GM19438 (cell line): ENCODE results near the gene NUPR2.
"Not testable (repeated sequence)": the region's sequence is repeated elsewhere in the genome, so short reads cannot be mapped to it uniquely, and the experiment has no call there.

Experiments used
- ATAC-seq: cut with Tn5 transposase; IDR thresholded peaks from one replicate; pipeline ENCODE4 v1.9.1; 2021; ENCODE audit warnings: low read depth; ENCODE audit not compliant: unreplicated experiment

Gene NUPR2

DNA sequence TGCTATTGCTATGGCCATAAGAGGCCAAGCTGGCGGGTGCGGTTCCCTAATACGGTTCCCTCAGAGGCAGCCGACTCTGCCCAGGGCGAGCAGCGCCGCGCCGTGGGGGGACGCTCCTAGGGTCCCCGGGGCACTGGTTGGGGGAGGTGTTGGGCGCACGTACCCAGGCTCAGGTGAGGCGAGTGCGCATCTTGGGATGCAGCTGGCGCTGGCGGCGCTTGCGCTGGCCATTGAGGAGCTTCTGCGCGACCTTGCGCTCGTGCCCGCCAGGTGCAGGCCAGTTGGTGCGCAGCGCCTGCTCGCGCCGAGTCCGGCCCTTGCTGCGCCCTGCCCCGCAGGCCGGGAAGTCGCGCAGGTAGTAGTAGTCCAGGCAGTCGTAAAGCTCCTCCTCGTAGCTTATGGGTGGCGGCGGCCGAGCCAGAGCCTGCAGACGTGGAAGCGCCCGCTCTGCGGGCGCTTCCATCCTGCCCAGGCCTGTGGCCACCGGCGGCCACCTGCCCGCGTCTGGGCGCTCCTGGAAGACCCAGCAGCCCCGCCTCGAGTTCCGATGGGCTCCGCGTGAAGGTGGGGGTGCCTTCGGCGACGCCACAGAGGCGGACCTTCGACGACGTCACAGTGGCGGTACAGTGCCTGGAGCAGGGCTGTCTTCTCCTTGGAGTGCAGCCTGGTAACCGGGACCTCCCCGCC is at the start of gene NUPR2:
Gene NUPR2 (minus strand): TSS at position 566 of the 687 bp plus-strand sequence. CDS start 103 bp downstream, at position 463.
- ATAC-seq: no peak

DNA sequence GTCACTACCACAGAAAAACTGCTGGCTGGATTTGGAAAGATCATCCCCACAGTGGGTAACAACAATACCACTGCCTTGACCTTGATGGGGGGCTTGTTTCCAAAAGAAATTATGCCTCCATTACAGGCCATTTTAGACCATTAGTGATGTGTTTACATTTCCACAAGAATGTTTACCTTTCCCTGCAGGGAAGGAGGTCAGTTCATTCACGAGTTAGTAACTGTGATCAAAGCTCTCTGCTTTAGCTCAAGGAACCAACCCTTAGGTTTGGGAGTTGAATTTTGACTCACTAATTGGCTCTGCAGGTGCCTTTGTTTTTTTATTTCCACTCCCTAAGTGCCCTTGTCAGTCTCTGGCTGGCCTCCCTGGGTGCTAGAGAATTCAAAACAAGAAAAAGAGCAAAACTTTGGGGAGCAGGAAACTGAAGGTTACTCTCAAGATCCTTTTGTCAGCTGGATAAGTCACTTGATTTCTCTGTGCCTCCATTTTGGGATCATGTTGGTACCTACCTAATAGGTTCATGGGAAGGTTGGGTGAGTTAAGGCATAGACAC is 41.1 kb upstream of the NUPR2 start:
- no peak for ATAC-seq

GRCh38 chr7:56131062-56131461 is 14.8 kb upstream of the NUPR2 start:
- not testable (repeated sequence) for ATAC-seq

- ATAC-seq: no peak
Measured at GRCh38 chr7:56127241-56127975, 11.2 kb upstream of the NUPR2 start.

DNA sequence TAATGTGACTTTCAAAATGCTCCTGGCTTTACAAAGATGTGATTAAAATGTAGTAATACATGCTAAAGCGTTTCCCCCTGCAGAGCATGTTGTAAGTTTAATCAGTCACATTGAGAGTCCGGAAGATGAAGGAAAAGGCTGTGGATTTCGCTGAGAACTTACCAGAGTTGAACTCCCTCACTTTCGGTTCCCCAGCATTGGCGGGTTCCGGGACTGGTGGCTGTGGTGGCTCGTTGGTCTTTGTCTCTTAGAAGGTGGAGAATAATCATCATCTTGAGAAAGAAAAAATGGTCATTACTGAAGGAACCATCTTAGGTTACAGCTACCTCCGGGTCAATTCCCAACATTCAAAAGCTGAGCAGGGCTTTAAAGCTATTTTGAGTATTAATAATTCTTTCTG is 9.6 kb upstream of the NUPR2 start:
- ATAC-seq: no peak

- no peak for ATAC-seq
Measured at GRCh38 chr7:56124981-56125380, 8.8 kb upstream of the NUPR2 start.

GRCh38 chr7:56121440-56121839 is 5.2 kb upstream of the NUPR2 start:
- ATAC-seq: no peak

DNA sequence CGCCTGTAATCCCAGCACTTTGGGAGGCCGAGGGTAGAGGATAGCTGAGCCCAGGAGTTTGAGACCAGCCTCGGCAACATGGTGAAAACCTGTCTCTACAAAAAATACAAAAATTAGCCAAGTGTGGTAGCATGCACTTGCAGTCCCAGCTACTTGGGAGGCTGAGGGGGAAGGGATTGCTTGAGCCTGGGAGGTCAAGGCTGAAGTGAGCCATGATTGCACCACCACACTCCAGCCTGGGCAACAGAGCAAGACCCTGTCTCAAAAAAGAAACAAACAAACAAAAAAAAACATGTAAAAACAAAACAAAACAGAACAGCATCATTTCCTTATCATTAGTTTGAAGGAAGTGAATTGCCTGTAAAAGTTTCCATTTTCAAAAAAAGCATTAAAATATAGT is 4.0 kb downstream of the NUPR2 start:
- not testable (repeated sequence) for ATAC-seq

DNA sequence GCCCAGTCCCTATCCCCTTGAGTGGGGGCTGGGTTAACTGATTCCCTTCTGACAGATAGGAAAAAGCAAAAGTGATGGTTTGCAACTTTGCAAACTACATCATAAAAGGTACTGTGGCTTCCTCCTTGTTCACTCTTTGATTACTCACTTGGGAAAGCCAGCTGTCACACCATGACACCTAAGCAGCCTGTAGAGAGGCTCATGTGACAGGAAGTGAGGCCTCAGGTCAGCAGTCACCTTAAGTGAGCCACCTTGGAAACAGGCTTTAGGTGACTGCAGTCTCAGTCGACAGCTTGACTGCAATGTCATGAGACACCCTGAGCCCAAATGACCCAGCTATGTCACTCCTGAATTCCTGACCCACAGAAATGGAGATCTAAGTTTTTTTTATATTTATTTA is 5.6 kb downstream of the NUPR2 start:
- no peak for ATAC-seq

DNA sequence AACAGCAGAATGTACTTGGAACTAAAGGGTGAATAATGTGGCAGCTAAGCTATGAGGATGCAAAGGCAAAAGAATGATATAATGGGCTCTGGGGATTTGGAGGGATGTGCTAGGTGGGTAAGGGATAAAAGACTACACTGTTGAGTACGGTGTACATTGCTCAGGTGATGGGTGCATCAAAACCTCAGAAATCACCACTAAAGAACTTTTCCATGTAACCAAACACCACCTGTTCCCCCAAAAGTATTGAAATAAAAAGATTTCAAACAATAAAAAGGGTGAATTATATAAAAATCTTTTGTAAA is 8.3 kb downstream of the NUPR2 start:
- ATAC-seq: no peak

- peak; percentile 100 for ATAC-seq
Measured at GRCh38 chr7:56106108-56107073, 9.8 kb downstream of the NUPR2 start, which contains the start of gene CHCHD2. Gene CHCHD2 (minus strand): TSS chr7:56106476. CDS start chr7:56106413, 63 bp downstream.

DNA sequence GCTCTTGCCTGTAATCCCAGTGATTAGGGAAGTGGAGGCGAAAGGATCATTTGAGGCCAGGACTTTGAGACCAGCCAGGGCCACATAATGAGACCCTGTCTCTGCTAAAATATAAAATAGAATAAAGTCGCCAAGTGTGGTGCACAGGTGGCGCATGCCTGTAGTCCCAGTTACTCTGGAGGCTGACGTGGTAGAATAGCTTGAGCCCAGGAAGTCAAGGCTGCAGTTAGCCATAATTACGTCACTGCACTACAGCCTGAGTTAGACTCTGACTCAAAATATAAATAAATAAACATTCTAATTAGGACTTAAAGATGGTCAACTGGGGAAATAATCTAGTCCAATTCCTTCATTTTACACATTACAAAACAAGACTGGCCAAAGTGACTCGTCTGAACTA is 10.7 kb downstream of the NUPR2 start:
- peak; percentile 26 for ATAC-seq

- ATAC-seq: not testable (repeated sequence)
Measured at GRCh38 chr7:56104138-56104537, 12.1 kb downstream of the NUPR2 start.

DNA sequence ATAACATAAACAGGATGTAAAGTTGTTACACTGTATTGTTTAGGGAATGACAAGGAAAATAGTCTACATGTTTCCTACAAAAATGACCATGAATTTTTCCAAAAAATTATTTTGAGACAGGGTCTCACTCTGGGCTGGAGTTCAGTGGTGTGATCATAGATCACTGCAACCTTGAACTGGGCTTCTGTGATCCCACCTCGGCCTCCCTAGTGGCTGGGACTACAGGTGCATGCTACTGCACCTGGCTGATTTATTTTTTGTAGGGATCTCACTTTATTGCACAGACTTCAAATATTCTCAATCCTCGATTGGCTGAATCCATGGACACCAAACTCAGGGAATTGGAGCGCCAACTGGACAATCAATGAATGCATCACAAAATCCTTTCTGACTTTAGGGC is 16.6 kb downstream of the NUPR2 start:
- ATAC-seq: no peak

- not testable (repeated sequence) for ATAC-seq
Measured at GRCh38 chr7:56098187-56099008, 17.8 kb downstream of the NUPR2 start.

GRCh38 chr7:56097700-56098099 is 18.5 kb downstream of the NUPR2 start:
- ATAC-seq: no peak

DNA sequence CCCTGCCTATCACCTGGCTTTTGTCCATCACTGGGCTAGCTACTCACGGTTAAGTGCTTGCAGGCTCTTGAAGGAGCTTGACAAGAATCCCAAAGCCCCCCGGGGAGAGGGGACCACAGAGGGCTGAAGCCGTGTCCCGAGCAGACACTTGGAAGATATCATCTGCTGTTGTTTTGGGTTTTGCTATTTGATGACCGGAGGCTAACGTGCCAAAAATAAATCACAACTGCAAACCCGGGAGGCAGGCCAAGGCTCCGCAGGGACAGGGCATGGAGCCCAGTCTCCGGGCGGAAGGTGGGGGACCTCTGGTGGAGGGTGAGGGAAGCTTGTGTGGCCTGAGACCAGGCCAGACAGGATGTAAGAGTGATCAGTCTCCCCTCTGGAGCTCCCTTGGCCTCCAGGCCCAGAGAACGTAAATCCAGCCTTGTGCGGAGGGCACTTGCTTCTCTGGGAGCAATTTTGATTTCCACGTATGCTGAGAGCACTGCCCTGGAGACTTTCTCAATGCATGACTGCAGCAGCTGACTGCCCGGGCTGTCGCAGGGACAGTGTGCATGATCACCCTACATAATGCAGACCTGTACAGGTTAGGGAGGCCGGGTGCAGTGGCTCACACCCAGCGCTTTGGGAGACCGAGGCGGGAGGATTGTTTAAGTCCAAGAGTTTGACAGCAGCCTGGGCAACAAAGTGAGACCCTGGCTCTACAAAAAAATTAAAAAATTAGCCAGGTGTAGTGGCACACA is 23.3 kb downstream of the NUPR2 start, which contains the start of gene PHKG1:
Gene PHKG1 (minus strand): TSS at position 164 of the 743 bp plus-strand sequence. CDS start 4,011 bp downstream, outside the sequence.
- no peak for ATAC-seq

GRCh38 chr7:56092388-56092787 is 23.8 kb downstream of the NUPR2 start:
- ATAC-seq: not testable (repeated sequence)

DNA sequence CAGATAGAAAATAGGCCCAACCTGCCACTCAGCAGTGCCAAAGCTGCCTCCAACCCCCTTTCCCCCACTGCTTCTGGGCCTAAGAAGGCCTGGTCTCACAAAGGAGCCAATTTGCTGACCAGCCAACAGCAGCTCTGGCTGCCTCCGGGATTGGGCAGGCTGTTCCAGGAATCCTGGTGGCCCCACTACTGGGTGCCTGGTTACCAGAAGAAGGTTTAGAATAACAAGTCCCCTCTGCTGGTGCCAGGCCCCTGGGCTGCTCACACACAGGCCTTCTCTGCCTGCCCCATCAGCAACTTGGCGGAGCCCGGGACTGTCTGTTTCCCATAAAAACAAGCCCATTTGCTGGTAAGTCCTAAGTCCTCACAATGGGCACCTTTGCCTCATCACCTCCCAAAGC is 24.6 kb downstream of the NUPR2 start:
- ATAC-seq: no peak
